GM19239 (cell line): ENCODE data around the gene RAD51B.

ENCODE experiments used
- DNase-seq: peaks from one replicate; pipeline ENCODE4 v3.0.0; 2011; ENCODE audit warnings: low spot score; ENCODE audit not compliant: insufficient read length
- FAIRE-seq: peaks from 2 replicates; lab custom pipeline; 2011; peaks lifted over from hg19 to GRCh38; lab: Jason Lieb, UNC

Gene RAD51B

GRCh38 chr14:68158640-68159039 is 339.1 kb downstream of the RAD51B start:
- DNase-seq, result no peak
- FAIRE-seq, result no peak

DNA sequence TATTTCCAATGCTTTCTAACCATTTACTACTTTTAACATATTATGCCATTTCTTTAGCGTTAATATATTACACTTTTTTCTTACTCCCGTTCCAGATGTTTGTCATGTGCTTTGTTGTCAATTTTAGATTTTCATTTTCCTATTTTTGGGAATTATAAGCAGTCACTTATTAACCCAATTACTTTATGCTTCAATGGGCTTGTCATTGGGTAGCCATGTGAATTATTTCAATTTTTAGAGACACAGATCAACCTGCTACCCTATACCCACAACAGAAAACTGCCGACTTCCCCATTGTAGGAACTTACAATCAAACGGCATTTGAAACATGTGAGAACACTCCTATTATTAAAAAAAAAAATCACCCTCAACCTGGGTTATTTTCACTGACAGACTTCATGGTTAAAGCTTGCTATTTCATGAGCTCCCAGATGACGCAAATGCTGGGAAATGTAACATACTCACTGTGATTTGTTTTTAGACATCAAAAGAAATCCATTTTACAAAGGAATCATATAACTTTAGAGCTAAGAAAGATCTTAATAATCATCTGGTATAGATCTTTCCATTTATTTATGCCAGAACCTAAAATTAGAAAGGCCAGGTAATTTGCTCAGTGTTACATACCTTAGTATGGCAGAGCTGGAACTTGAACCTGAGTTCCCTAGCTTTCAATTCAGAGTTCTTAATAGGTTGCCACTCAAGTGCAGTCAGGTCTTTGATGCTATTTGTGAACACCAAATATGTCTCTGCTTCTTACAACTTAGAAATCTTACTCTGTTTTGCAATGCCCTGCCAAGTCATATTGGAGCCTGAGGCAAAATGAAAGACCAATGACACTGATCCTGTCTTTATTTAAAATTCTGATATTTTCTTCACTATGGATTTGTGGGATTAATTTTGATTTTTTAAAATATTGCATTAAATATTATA is 340.4 kb downstream of the RAD51B start:
- no peak for FAIRE-seq
- DNase-seq, result no peak

DNA sequence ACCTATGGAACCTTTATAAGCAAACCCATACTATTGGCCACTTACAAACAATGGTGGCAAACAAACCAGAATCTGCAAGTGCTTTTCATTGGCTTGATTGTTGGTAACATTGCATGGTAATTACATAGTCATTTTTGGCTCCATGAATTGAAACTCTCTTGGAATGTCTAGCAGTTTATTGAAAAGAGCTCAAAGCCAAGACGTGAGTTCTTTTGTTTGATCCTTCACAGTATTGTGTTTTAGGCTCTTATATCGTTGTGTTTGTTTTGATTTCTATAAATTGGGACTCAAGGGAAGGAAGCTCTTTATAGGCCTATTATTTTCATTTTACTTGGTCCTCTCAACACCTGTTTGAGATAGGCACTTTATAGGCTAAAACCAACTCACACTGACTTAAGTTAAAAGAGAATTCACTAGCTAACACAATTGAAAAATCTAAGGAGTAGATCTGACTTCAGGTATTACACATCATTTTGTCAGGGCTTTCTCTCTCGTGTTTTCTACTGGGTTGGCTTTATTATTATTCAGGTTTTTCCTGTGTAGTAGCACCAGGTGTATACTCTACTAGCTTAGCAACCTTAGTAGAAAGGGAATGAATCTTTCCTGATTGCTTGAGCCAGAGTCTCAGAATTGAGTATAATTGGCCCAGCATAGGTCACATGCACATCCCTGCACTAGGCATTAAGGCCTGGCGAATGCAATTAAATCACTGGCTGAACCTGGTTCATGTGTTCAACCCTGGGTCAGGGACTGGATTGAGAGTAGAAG is 341.4 kb downstream of the RAD51B start:
- no peak for DNase-seq
- no peak for FAIRE-seq

- FAIRE-seq (peak; percentile 37), DNase-seq (no peak)
Observed at GRCh38 chr14:68162887-68163286, 343.3 kb downstream of the RAD51B start.

DNA sequence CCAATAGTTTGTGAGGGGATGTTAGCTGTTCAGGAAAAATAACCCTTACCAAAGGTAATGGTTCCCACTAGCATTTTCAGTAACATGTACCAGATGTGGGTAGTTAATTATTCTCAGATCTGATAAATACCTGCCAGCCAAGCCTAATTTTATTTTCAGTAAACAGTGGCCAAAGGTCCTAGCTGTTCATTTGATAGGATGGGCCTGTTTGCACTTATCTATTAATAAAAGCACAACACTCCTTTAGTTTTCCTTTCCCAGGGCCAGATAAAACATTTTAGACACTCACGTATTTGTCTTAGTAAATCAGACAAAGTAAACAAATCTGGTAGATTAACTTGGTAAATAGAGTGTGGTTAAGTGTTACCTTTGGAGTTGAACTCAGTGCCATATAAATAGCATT is 345.1 kb downstream of the RAD51B start:
- DNase-seq, result no peak
- peak; percentile 31 for FAIRE-seq

DNA sequence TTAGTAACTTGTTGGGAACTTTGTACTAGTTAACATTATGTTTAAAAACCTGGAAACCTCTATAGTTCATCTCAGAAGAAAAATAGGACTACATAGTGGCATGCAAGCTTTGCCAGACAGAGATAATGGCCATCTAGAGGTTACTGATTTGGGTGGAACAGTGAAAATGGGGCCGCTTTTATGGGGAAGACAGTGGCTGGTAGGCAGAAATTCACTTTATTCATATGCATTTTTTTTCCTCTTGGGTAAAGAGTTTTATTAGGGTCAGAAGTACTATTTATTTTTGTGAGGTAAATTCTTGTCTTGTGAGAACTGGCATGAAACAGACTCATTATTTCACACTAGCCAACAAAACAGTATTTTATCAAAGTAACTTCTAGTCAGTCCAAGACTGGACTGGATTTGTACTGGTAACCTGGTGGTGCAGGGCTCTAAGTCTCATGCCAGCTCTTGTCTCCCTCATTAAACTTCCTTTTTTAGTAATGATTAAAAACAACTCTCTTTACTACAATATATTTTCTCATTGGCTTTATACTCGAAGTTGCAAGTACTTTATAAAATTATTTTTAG is 345.8 kb downstream of the RAD51B start:
- no peak for DNase-seq
- FAIRE-seq, result no peak

DNA sequence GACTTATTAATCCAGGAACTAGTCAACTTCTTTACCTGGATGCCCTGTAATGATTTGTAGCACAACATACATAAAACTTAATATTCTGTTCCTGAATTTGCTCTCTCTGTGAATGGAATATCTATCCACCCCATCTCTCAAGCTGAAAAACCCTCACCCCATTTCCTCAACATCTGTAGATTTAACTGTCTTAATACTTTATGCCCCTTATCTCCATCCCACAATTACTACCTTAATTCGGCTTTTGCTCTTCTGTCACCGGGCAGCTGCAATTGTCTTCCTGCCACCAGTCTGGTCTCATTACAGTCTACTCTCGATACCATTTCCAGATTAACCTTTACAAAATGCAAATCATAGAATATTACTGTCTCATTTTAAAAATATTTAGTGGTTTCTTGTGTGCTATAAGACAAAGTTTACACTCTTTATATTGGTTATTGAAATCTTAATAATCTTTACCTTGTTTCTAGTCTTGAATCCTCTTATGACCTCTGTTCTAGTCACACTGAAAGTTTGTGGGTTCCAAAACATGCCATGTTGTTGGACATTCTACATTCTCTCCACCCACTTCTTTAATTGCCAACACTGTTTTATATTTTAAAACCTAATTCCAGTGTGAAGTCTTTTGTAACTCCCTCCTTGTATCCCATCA is 347.3 kb downstream of the RAD51B start:
- no peak for DNase-seq
- FAIRE-seq, result peak; percentile 79

DNA sequence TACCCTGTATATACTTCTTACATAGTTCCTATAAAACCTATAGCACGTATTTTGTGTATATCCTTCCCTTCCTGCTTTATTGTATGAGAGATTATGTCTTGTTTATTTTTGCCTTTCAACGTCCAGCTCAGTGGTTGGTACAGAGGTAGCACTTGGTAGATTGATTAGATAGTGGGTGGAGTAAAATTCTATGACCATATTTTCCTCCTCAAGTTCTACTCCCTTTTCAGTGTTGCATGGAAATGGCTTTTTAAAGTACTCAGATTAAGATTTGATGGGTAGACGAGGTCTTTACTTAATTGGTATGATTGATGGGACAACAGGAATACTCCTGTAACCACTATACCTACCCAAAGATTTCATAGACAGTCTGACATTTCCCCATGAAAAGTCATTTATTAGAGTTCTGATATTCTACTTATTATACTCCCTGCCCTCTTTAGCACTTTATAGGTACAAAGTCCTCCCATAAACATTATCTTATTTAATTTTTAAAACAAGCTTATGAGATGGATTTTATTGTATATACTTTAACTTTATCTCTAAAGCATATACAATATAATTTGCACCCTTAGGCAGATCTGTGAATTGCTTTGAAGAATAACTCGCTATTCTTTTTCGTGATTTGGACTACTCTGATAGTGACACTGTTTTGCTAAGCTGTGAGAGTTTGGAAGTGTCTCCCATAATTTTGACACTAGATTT is 348.0 kb downstream of the RAD51B start:
- no peak for FAIRE-seq
- DNase-seq, result no peak

DNA sequence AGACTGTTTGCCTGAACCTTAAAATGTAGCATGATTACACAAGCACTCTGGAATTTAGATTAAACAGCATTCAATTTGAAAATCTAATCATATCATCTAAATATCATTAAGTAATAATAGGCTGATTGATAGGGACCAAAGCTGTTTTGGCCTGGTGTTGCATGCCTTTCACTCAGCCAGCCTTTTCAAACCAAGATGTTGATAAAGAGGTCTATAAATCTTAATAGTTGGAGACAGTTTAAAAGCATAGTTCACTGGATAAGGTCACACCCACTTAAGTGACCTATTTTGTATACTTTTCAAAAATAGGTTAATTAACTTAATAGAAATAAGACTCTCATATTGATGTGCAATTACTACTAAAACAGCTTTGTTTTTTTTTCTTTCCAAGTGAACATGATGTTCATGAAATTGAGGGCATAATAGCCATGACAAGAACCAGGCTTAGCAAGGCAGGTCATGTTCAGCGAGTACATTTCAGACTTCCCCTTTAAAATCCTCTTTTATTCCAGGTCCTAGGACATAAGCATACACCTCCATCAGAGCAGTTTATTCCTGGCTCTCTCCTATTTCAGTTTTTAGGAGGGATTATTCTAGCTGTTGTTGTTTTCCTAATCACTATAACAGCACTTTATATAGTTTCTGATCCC is 349.0 kb downstream of the RAD51B start:
- no peak for FAIRE-seq
- DNase-seq, result no peak

- FAIRE-seq (no peak), DNase-seq (no peak)
Observed at GRCh38 chr14:68172216-68172615, 352.6 kb downstream of the RAD51B start.

GRCh38 chr14:68172627-68173026 is 353.0 kb downstream of the RAD51B start:
- peak; percentile 96 for FAIRE-seq
- DNase-seq, result peak; percentile 26

DNA sequence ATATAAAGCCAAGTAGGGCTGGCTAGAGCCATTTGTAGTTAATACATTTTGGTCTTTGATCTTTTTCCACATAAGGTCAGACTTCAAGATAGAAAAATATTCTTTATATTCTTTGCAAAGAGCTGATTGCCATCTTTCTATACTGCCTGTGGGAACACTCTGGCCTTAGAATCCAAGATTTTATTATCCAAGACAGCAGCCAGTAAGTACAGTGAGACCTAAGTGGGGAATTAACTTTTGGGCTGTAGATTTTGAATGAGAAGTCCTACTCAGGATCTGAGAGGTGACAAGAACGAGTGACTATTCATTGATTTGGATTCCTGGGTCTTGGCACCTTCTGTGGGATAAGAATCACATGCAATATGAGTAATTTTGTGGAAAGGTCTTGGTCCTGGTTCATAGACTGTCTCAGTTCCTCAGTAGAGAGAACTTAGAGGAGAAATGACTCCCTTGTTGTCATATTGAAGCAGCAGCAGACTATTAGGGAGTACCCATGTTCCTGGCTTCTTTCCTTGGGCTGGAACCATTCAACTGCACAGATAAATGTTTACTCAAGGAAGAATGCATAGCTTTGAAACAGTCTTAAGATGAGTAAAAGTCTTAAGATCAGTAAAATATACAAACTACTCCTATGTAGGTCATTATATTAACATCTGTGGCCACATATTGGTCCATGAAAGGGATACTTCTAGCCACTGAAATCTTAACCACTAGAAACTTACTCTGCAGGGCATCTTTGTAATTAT is 353.8 kb downstream of the RAD51B start:
- DNase-seq (no peak), FAIRE-seq (no peak)

DNA sequence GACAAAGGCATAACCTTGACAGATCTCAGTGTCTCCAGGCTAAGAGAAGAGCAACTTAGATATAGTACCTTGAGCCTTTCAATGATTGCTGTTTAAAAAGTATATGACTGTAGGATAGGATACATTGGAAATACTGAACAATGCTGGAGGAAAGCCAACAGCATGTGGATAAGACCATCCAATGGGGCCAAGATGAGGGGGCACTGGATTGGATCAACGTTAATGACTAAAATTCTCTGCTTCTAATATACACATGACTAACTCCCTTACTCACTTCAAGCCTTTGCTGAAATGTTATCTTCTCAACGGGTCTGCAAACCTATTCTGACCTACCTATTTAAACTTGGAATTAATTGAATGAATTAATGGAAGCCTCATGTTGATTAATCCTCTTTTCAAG is 354.9 kb downstream of the RAD51B start:
- FAIRE-seq, result peak; percentile 37

DNA sequence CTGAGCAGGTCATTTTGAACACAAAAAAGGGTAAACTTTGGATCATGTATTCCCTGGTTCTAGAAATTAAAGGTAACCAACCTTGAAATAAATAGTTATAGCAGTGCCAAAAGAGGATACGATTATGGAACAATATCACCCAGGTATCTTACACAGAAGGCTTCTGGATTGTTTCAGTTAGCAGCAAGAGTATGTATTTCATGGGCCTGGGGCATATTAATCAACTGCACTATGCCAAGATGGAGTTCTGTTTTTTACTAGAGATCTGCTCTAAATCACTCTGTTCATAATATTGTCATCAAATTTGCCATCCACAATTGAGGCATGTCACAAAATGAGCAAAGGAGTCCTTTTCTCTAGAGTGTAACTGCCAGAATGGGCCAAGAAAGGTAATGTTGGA is 357.1 kb downstream of the RAD51B start:
- no peak for FAIRE-seq

More for the DNA sequence above, 354.9 kb downstream of the RAD51B start:
- DNase-seq, result no peak

GRCh38 chr14:68177728-68178127 is 358.1 kb downstream of the RAD51B start:
- no peak for DNase-seq
- FAIRE-seq, result no peak

More for the DNA sequence above, 357.1 kb downstream of the RAD51B start:
- no peak for DNase-seq

DNA sequence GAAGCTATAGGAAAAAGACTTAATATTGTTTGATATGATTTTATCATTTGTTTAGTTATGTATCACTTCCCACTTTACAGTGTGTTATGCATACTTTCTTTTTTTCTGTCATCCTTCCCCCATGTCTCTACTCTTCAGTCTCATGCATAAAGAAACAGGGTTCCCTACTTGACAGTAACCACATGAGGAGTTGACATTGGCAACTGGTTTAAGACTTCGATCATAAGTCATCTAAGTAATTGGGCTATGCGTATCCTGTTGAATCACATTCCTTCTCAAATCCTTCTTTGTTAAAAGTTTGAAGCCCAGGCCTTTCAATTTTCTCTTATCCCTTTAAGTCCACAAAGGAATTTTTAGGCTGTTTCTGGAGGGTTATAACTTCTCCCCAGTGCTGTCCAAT is 358.7 kb downstream of the RAD51B start:
- DNase-seq (no peak), FAIRE-seq (no peak)

DNA sequence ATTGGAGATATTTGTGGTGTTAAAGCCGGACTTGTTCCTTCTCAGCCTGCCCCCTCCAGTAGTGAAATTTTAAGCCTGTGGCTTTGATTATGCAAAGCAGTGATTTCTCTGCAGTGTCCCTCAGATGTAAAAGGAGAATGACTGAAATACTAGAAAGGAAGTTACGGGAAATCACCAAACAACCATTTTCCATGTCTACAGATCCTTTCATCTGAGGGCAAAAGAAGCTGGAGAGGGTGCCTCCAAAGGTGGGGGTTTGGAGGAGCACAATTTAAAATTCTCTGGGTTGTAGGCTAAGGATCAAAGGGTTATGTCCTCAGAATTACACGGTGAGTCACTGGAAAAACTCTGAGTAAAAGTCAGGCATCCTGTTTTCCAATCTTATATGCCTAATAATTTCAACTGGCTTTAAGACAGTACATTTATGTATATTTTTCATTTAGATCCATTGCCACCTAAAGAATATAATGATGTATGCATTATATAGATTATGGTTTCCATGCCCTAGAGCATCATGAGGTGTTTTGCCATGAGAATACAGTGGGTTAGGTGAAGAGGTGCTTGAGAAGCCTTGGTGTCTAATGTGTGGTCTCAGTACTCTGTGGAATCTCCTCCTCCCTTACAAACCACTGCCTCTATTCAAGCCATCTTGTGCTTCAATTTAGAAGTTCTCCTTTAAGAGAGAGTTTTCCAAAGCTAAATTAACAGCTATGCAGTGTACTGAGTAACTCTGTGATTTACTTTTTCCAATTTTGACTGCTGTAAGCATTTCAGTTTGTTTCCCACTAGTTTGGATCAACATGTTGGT is 362.1 kb downstream of the RAD51B start:
- no peak for DNase-seq
- FAIRE-seq, result peak; percentile 93

- DNase-seq, result peak; percentile 27
- FAIRE-seq, result peak; percentile 94
Observed at GRCh38 chr14:68182492-68182891, 362.9 kb downstream of the RAD51B start.
